ENCODE results near the gene STK11. TPM values are rescaled to one million over a fixed set of nuclear protein-coding genes. Genes with fewer than 3 reads are reported as not detected.
A peak's percentile ranks its signal among the peaks of the same experiment; 100 is the strongest.

Gene STK11
- polyA plus RNA-seq, 1 of the 3 experiments (the other 2 are of a cell fraction): 55.5 TPM

DNA sequence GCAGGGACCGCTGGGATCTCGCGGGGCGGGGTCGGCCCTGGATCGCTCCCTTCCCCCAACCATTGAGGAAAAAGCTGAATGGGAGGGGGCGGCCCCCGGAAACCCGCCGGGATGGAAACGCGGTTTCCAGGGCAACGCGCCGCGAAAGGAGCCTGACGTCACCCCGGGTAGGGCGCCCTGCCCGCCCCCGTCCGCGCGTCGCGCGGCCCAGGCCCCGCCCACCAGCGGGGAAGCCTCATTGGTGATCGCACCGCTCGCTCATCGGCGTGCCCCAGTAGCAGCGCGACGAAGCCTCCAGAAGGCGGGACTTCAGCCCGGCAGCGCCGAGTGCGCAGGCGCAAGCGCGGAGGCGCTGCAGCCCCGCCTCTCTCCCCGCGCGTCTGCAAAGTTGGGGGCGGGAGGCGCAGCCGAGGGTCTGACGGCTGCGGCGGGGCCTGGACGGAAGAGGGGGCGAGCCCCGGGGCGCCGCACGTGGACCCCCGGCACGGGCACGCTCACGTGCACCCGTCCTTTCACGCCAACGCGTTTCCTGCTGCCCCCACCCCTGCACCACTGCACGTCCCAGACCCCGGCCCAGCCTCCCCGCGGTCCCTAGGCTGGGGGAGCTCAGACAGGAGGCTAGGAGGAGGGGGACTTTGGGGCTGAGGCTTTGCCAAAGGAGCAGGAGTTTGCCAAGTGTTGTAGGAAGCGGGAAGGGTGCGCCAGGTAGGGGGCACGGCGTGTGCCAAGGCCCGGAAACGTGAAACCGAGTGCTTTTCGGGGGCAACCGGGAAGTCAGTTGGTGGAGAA, 55.4 kb downstream of the STK11 start:
- ChIA-PET POLR2A (interaction anchor here (0.8 to 4.8 kb wide), 5 partner anchors 8 to 17 kb away, joined by 3 to 34 read pairs (median 7); partner anchors contain the start of gene CIRBP), CTCF (interaction anchor here (0.6 to 18.6 kb wide), 5 partner anchors 8 to 54 kb away, joined by 3 to 594 read pairs (median 3); partner anchors contain the start of genes ATP5F1D, CIRBP and MIDN)
- peak; percentile 97 for DNase-seq
- Histone ChIP-seq H3F3A (replicated peaks; ENCODE audit: insufficient read depth) (peaks cover 50% of the 10 kb centered on the region), H3K4me1 (ENCODE audit: control insufficient read depth in 1 of 2, insufficient read depth in 2 of 2, low read depth in 1 of 2, low read length in 1 of 2) (peaks cover 54 to 55% of the 10 kb centered on the region in 2 experiments), H3K27ac (ENCODE audit: low read depth in 2 of 2, low read length in 1 of 2) (peak overlapping the region; percentile 89 to 92), H3K9me3 (no peaks in the 10 kb centered on the region), H3K9ac (peak overlapping the region; percentile 96), H2AFZ (ENCODE audit: low read depth) (0 out of 2 replicates have a peak overlapping the region, but pooled peaks have one; percentile 51), H3K36me3 (replicated peaks in 1 of 2; ENCODE audit: control insufficient read depth in 1 of 2, insufficient read depth in 2 of 2, low read length in 1 of 2) (peaks cover 15 to 27% of the 10 kb centered on the region in 2 experiments), H3K4me3 (ENCODE audit: low read depth in 2 of 2, low read length in 1 of 2) (peak overlapping the region; percentile 72 to 86), H4K20me1 (ENCODE audit: insufficient read depth) (peaks cover 30% of the 10 kb centered on the region), H3K4me2 (peak overlapping the region; percentile 100), H3K27me3 (ENCODE audit: insufficient read depth) (no peaks in the 10 kb centered on the region), H3K79me2 (ENCODE audit: insufficient read depth) (peaks cover 37% of the 10 kb centered on the region), H3K9me2 (no peaks in the 10 kb centered on the region)
- TF ChIP-seq, protein P1, sequence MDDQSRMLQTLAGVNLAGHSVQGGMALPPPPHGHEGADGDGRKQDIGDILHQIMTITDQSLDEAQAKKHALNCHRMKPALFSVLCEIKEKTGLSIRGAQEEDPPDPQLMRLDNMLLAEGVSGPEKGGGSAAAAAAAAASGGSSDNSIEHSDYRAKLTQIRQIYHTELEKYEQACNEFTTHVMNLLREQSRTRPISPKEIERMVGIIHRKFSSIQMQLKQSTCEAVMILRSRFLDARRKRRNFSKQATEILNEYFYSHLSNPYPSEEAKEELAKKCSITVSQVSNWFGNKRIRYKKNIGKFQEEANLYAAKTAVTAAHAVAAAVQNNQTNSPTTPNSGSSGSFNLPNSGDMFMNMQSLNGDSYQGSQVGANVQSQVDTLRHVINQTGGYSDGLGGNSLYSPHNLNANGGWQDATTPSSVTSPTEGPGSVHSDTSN (IDR thresholded peaks at IDR 0.05): peak; percentile 99
- TF ChIP-seq NRF1 (IDR thresholded peaks at IDR 0.05; ENCODE audit: low read depth, low read length) (peak; percentile 85), GABPA (IDR thresholded peaks at IDR 0.05; ENCODE audit: low read depth) (peak; percentile 41; the same call in 1 of the 2 replicates), RXRA (IDR thresholded peaks at IDR 0.05; ENCODE audit: borderline replicate concordance, low read depth) (no peak), FOXJ3 (CRISPR knock-in tag; IDR thresholded peaks at IDR 0.05) (no peak), MXI1 (IDR thresholded peaks at IDR 0.05; ENCODE audit: low read depth, low read length) (peak; percentile 74), POLR2AphosphoS5 (IDR thresholded peaks at IDR 0.05; ENCODE audit: low read depth, low read length) (peak; percentile 21; the same call in 1 of the 2 replicates), SIN3A (IDR thresholded peaks at IDR 0.05; ENCODE audit: borderline replicate concordance, low read depth, low read length) (peak; percentile 64; the same call in 1 of the 2 replicates), CHD2 (IDR thresholded peaks at IDR 0.05; ENCODE audit: low read length, partially characterized antibody) (peak; percentile 63), ELF1 (IDR thresholded peaks at IDR 0.05) (0 out of 2 replicates have a peak, but pooled peaks have one; percentile 13), EP300 (IDR thresholded peaks at IDR 0.05; ENCODE audit: borderline replicate concordance in 1 of 2, low read depth in 1 of 2, low read length in 1 of 2) (no peak)
- TF ChIP-seq, protein P2, sequence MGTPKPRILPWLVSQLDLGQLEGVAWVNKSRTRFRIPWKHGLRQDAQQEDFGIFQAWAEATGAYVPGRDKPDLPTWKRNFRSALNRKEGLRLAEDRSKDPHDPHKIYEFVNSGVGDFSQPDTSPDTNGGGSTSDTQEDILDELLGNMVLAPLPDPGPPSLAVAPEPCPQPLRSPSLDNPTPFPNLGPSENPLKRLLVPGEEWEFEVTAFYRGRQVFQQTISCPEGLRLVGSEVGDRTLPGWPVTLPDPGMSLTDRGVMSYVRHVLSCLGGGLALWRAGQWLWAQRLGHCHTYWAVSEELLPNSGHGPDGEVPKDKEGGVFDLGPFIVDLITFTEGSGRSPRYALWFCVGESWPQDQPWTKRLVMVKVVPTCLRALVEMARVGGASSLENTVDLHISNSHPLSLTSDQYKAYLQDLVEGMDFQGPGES (IDR thresholded peaks at IDR 0.05; ENCODE audit: low read depth, low read length): peak; percentile 85
- TF ChIP-seq, protein P3, sequence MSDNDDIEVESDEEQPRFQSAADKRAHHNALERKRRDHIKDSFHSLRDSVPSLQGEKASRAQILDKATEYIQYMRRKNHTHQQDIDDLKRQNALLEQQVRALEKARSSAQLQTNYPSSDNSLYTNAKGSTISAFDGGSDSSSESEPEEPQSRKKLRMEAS (IDR thresholded peaks at IDR 0.05; ENCODE audit: low read depth): peak; percentile 36; the same call in 1 of the 2 replicates
- 2% methylated on average over 45 of the region's 83 CpGs for WGBS (ENCODE audit: low lambda C conversion rate)

DNA sequence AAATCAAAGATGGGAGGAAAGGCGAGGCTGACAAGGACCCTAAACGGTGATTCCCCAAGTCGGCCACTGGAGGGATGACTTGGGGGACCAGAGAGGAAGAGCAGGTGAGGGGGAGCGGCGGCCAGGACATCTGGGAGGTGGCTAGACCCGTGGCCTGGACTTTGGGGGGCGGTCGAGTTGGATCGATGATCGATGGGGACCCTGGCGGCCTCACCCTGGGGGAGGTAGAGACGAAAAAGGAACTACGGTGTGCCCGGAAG, 55.9 kb downstream of the STK11 start:
- Histone ChIP-seq H3K27ac (ENCODE audit: low read depth in 2 of 2, low read length in 1 of 2) (peak overlapping the region; percentile 89 to 92), H3K4me3 (ENCODE audit: low read depth in 2 of 2, low read length in 1 of 2) (peak overlapping the region; percentile 72 to 86), H4K20me1 (ENCODE audit: insufficient read depth) (peaks cover 25% of the 10 kb centered on the region), H3K9me2 (no peaks in the 10 kb centered on the region), H3K36me3 (replicated peaks in 1 of 2; ENCODE audit: control insufficient read depth in 1 of 2, insufficient read depth in 2 of 2, low read length in 1 of 2) (peaks cover 10 to 25% of the 10 kb centered on the region in 2 experiments), H3F3A (replicated peaks; ENCODE audit: insufficient read depth) (peaks cover 49% of the 10 kb centered on the region), H3K9ac (peak overlapping the region; percentile 96), H3K4me2 (peak overlapping the region; percentile 100), H3K27me3 (ENCODE audit: insufficient read depth) (no peaks in the 10 kb centered on the region), H3K4me1 (ENCODE audit: control insufficient read depth in 1 of 2, insufficient read depth in 2 of 2, low read depth in 1 of 2, low read length in 1 of 2) (peaks cover 57 to 58% of the 10 kb centered on the region in 2 experiments), H3K79me2 (ENCODE audit: insufficient read depth) (peaks cover 31% of the 10 kb centered on the region), H3K9me3 (no peaks in the 10 kb centered on the region), H2AFZ (ENCODE audit: low read depth) (no peak overlapping the region)
- ChIA-PET POLR2A (interaction anchor here (0.8 to 4.8 kb wide), 4 partner anchors 8 to 17 kb away, joined by 3 to 34 read pairs (median 5); partner anchors contain the start of gene CIRBP), CTCF (interaction anchor here (1.0 to 18.6 kb wide), 4 partner anchors 11 to 55 kb away, joined by 3 to 594 read pairs (median 5); partner anchors contain the start of gene ATP5F1D)
- DNase-seq: no peak
- TF ChIP-seq, protein P4, sequence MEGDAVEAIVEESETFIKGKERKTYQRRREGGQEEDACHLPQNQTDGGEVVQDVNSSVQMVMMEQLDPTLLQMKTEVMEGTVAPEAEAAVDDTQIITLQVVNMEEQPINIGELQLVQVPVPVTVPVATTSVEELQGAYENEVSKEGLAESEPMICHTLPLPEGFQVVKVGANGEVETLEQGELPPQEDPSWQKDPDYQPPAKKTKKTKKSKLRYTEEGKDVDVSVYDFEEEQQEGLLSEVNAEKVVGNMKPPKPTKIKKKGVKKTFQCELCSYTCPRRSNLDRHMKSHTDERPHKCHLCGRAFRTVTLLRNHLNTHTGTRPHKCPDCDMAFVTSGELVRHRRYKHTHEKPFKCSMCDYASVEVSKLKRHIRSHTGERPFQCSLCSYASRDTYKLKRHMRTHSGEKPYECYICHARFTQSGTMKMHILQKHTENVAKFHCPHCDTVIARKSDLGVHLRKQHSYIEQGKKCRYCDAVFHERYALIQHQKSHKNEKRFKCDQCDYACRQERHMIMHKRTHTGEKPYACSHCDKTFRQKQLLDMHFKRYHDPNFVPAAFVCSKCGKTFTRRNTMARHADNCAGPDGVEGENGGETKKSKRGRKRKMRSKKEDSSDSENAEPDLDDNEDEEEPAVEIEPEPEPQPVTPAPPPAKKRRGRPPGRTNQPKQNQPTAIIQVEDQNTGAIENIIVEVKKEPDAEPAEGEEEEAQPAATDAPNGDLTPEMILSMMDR (IDR thresholded peaks at IDR 0.05): peak; percentile 33; the same call in 1 of the 2 replicates
- no peak for TF ChIP-seq RFX5 (IDR thresholded peaks at IDR 0.05; ENCODE audit: low read length)
- TF ChIP-seq, protein P5, sequence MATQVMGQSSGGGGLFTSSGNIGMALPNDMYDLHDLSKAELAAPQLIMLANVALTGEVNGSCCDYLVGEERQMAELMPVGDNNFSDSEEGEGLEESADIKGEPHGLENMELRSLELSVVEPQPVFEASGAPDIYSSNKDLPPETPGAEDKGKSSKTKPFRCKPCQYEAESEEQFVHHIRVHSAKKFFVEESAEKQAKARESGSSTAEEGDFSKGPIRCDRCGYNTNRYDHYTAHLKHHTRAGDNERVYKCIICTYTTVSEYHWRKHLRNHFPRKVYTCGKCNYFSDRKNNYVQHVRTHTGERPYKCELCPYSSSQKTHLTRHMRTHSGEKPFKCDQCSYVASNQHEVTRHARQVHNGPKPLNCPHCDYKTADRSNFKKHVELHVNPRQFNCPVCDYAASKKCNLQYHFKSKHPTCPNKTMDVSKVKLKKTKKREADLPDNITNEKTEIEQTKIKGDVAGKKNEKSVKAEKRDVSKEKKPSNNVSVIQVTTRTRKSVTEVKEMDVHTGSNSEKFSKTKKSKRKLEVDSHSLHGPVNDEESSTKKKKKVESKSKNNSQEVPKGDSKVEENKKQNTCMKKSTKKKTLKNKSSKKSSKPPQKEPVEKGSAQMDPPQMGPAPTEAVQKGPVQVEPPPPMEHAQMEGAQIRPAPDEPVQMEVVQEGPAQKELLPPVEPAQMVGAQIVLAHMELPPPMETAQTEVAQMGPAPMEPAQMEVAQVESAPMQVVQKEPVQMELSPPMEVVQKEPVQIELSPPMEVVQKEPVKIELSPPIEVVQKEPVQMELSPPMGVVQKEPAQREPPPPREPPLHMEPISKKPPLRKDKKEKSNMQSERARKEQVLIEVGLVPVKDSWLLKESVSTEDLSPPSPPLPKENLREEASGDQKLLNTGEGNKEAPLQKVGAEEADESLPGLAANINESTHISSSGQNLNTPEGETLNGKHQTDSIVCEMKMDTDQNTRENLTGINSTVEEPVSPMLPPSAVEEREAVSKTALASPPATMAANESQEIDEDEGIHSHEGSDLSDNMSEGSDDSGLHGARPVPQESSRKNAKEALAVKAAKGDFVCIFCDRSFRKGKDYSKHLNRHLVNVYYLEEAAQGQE (IDR thresholded peaks at IDR 0.05; ENCODE audit: low read depth, low read length): no peak
- 30% methylated on average over 14 of the region's 14 CpGs for WGBS (ENCODE audit: low lambda C conversion rate)

Data from SK-N-SH (cell line).